ENCODE results near the gene COL4A1.

Gene COL4A1

GRCh38 chr13:110225003-110225402, 82.0 kb downstream of the COL4A1 start:
- DNase-seq (ENCODE audit: low read depth in 1 of 2, low spot score in 1 of 2), result no peak

DNA sequence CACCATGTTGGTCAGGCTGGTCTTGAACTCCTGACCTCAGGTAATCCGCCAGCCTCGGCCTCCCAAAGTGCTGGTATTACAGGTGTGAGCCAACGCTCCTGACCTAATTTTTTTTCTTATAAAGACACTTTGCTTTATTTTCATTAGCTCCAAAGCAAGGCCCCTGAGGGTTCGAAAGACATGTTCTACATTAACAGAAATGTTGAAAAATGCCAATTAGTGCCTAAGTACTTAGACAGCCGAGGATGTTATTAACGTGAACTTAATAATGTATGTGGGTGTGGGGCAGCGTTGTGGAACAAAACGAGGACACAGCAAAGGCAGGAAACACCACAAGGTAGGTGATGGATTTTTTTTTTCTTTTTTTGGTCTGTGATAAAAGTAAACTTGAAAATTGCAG, 82.4 kb downstream of the COL4A1 start:
- no peak for DNase-seq (ENCODE audit: low read depth in 1 of 2, low spot score in 1 of 2)

DNA sequence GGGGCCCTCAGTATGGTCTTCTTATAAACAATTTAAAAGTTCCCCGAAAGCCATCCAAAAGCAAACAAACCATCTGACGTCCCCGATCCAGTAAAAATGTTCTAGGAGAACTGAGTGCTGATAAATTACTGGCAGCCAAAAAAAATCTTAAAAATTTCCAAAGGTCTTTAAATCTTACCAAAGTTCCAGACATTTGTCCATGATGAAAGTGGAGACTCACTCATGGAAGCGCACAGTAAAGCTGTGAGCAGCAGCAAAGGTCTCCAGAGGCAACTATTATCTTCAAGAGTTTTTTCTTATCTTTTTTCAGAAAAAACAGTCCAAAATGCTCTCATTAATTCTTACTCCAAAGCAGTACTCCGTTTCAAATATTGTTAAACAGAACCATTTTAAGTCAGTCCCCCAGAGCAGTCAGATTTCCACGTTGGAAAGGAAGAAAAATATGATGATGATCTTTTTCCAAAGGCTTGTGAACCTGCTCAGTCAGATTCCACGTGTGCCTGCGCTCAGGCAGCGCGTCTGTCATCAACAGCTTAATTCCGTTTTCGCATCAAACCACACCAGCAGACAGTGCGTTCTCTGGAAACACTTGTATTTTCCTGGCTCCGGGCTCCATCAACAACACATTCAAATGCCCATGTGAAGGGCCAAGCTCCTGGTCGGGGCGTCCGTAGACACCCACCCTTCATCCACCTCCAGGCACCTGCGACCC, 85.4 kb downstream of the COL4A1 start:
- no peak for DNase-seq (ENCODE audit: low read depth in 1 of 2, low spot score in 1 of 2)

GRCh38 chr13:110220471-110220870, 86.5 kb downstream of the COL4A1 start:
- DNase-seq (ENCODE audit: low read depth in 1 of 2, low spot score in 1 of 2), result no peak

- DNase-seq (ENCODE audit: low read depth in 1 of 2, low spot score in 1 of 2), result no peak
Observed at GRCh38 chr13:110218581-110219201, 88.3 kb downstream of the COL4A1 start.

DNA sequence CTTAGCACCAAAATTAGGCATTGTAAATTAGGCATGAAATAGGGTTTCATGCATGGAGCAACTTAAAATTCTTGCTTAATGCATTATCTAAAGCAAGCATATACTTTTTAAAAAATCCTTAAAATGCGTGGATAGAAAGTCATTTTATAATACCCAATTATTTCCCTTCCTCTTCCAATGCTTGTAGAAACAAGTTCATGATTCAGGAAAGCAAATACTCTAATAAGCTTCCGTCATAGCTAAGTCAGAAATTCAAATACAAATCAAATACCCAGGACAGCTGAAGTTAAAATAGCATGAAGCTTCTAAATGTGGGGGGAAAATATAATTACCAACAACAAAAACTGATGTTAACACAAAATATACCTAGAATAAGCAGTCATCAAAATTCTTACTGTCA, 89.1 kb downstream of the COL4A1 start:
- no peak for DNase-seq (ENCODE audit: low read depth in 1 of 2, low spot score in 1 of 2)

DNA sequence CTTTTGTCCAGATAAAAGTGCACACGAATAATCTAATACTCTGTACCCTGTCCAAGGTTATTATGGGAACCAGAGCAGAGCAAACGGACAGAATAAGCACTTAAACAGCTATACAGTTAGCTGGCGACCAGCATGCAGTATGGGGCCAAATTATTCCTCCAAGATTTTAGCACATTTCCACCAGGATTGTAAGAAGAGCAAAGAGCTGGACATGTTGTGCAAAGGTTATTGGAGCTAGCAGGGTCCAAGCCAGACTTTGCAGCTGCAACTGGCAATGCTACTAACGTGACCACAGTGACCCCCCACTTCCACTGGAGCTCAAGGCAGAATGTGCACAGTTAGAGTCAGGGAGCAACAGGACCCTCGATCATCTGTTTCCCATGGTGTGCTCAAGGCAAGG, 89.9 kb downstream of the COL4A1 start:
- DNase-seq (ENCODE audit: low read depth in 1 of 2, low spot score in 1 of 2), result no peak

DNA sequence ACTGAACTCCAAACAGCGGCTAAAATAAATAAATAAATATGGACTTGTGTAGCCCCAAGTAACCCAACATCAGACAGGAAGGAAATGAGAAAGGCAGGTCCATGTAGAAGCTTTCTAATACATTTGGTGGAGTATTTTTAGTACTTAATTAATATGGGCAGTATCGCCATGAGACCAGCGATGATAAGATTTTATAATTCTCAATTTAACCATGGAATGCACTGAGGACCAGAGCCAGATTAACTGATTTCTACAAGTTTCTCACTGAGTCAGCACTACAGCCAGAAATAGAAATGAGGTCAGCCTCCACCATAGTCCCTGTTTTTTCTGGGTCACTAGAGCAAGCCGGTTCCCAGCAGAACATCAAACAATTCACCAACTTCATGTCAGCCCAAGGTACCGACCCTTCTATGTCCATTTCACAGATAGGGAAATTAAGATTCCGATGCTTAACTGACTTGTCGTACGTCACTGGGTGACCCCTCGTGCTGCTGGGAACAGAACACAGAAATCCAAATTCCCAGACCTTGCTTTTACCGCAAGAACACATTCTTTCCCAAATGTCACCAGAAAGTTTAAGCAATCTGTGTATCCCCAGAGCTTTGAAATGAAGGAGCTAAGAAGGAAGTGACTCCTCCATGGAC, 90.4 kb downstream of the COL4A1 start:
- DNase-seq (ENCODE audit: low read depth in 1 of 2, low spot score in 1 of 2), result no peak

DNA sequence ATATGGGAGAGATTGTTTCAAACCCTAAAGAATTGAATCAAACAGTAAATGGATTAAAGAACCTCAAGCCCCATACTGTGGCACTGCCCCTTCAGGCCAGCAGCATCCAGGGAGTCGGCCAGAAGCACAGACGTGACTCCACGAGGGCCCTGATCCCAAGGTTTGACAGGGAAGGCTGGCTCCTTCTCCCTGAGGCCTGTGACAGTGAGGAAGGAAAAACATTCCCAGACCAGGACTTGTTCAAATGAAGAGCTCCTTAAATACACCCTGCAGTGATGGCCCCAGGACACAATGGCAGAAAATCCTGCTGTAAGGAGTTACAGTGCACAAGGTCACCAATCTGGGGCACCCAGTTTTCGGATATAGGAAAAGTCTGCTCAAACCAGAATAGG, 91.0 kb downstream of the COL4A1 start:
- DNase-seq (ENCODE audit: low read depth in 1 of 2, low spot score in 1 of 2), result no peak

DNA sequence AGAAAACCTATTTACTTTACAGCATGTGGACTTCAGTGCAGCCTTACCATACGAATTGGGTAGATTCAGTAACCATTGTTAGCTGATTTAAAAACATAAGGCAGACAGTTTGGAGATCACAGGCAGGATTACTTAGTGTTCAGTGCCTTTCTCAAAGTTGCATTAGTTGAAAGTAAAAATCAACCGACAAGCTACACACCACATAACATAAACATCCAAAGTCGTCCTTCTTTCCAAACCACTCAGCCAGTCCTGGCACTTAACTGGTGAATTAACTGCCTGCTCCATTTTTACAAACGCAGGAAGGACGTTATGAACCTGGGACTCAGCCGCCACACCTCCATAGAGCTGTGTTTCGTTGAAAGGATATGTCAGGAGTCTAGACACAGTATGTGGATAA, 91.4 kb downstream of the COL4A1 start:
- DNase-seq (ENCODE audit: low read depth in 1 of 2, low spot score in 1 of 2), result no peak

DNA sequence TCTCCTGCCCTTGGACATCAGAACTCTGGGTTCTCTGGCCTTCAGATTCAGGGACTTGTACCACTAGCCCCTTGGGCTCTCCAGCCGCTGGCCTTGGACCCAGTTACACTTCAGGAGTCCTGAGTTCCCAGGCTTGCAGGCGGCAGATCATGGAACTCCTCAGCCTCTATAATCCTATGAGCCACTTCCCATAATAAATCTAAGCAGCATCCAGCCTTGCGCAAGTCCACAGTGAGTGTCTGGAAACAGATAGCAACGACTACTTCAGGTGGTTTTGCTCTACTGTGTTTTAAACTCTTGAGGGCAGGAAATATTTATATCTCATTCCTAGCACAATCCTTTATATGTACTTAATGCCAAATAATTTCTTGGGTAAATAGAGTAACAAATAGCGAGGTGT, 92.3 kb downstream of the COL4A1 start:
- DNase-seq (ENCODE audit: low read depth in 1 of 2, low spot score in 1 of 2), result no peak

DNA sequence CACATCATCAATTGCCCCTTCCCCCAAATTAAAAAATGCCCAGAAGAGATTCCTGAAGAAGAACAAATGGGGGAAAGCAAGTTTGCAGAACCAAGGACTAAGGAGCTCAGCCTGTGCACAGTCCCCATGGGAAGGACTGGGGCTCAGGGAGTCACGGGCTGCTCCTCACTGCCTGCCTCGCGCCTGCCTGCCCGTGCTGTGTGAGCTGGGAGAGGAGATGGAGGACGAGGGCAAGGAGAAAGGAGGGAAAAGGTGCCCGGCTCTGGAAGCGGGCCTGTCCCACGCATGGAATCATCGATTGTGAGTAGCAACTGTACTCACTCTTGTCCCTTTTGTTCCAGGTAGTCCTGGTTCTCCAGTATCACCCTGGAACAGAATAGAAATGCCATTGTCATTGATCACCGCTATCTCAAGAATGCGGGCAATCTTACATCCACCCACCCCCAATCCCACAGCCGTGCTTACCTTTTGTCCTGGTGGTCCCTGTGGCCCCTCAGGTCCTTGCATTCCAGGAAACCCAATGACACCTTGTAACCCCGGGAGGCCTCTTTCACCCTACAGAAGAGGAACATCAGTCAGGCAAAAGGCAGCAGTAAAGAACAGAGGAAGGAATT, 93.4 kb downstream of the COL4A1 start:
- no peak for DNase-seq (ENCODE audit: low read depth in 1 of 2, low spot score in 1 of 2)

DNA sequence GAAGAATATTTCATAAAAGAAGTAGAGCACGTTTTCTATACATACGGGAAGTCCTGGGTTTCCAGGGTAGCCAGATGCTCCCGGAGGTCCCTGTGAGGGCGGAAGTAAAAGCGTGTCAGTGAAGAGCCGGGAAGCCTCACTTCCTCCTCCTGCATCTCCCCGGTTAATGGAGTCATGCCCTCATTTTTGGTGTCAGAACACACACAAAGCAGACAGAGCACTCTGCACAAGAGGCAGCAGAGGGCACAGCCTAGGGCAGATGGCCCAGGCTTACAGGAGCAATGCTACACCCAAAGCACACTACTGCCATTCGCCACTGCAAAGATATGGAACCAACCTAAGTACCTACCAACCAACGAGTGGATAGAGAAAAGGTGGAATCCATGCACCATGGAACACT, 94.4 kb downstream of the COL4A1 start:
- DNase-seq (ENCODE audit: low read depth in 1 of 2, low spot score in 1 of 2), result no peak

DNA sequence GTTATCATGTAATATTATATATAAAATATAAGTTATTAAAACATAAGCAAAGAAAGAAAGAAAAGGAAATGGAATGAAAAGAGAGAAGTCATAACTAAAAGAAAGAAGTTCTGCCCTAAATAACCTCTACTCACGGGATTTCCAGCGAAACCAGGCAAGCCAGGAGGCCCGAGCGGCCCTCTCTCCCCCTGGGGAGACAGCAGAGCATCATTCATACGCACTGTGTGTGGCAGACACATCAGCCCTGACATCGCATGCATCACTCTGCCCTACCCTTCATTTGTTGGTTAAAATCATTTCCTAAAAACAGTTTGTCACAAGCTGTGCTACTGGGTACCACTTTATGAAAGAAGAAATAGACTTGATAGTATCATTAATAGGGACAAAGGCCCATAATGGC, 95.2 kb downstream of the COL4A1 start:
- DNase-seq (ENCODE audit: low read depth in 1 of 2, low spot score in 1 of 2), result no peak

- no peak for DNase-seq (ENCODE audit: low read depth in 1 of 2, low spot score in 1 of 2)
Observed at GRCh38 chr13:110211046-110211445, 95.9 kb downstream of the COL4A1 start.

DNA sequence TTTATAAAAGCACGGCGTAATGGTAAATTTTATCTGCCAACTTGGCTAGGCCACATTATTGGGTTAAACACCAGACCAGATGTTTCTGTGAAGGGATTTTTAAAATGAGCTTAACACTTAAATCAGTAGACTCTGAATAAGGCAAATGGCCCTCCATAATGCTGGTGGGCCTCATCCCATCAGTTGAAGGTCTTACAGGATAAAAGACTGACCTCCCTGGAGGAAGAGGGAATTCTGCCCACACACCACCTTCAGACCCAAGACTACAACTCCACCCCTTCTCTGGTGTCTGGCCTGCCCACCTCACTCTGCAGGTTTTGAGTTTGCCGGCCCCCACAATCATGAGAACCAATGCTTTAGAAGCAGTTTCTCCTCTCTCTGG, 96.4 kb downstream of the COL4A1 start:
- no peak for DNase-seq (ENCODE audit: low read depth in 1 of 2, low spot score in 1 of 2)

GRCh38 chr13:110209950-110210603, 96.9 kb downstream of the COL4A1 start:
- DNase-seq (ENCODE audit: low read depth in 1 of 2, low spot score in 1 of 2), result no peak

GRCh38 chr13:110208116-110208515, 98.8 kb downstream of the COL4A1 start:
- no peak for DNase-seq (ENCODE audit: low read depth in 1 of 2, low spot score in 1 of 2)

DNA sequence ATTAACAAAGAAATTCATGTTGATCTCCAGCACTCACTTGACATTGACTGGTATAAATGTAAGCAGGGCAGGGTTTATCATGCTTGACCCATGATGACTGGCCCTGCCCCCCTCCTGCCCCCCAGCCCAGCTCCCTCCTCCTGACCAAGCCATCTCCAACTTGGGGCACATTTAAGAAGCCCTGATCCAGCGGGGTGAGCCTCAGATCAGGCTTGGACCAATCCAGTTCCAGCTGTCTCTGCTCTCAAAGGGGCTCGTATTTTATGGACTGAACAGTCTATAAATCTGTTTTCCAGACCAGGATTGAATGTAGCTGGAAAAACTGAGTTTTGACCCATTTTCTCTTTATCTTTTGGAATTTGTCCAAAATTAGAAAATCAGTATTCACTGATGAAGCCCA, 100.0 kb downstream of the COL4A1 start:
- DNase-seq (ENCODE audit: low read depth in 1 of 2, low spot score in 1 of 2), result no peak

DNA sequence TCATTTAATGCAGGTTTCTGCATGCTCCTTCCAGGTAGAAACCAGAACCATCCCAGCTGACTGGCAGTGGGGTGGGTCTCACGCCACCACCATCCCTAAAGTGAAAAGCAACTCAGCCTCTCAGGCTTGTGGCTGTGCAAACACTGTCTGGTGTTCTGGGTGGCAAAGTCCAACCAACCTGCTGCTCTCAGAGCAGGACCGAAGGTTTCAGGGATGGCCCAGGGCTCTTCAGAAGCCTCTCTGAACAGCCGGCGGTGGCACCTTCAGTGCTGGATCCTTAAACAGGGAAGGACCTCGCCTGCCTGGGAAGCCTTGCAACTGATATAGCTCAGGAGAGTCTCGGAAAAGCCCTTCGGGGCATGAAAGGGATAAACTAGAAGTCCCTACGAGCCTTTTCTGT, 100.8 kb downstream of the COL4A1 start:
- no peak for DNase-seq (ENCODE audit: low read depth in 1 of 2, low spot score in 1 of 2)

- DNase-seq (ENCODE audit: low read depth in 1 of 2, low spot score in 1 of 2), result no peak
Observed at GRCh38 chr13:110201114-110201513, 105.8 kb downstream of the COL4A1 start.
